NB4 (cell line): ENCODE measurements around the gene PIGQ.

ENCODE experiments used
- DNase-seq: peaks from one replicate; pipeline ENCODE4 v3.0.0; 2010; ENCODE audit warnings: low read depth
- H3K4me3 ChIP-seq: one replicate; pipeline ENCODE4 v1.5.1; 2011; ENCODE audit warnings: mild to moderate bottlenecking, low read depth, low read length, moderate library complexity
- MAX ChIP-seq: IDR thresholded peaks from 2 replicates; pipeline ENCODE4 v1.6.1; 2011; ENCODE audit warnings: low read depth, low read length
- MYC ChIP-seq: IDR thresholded peaks from 2 replicates; pipeline ENCODE4 v1.6.1; 2011; ENCODE audit warnings: low read depth, low read length
- POLR2A ChIP-seq: IDR thresholded peaks from 2 replicates; pipeline ENCODE4 v1.6.1; 2011; ENCODE audit warnings: mild to moderate bottlenecking; ENCODE audit not compliant: insufficient read length; ENCODE audit errors: extremely low read depth
- TF ChIP-seq, protein P1 (sequence below): IDR thresholded peaks from one replicate; pipeline ENCODE4 v1.5.1; 2012; ENCODE audit warnings: low read depth, low read length

PIGQ gene

DNA sequence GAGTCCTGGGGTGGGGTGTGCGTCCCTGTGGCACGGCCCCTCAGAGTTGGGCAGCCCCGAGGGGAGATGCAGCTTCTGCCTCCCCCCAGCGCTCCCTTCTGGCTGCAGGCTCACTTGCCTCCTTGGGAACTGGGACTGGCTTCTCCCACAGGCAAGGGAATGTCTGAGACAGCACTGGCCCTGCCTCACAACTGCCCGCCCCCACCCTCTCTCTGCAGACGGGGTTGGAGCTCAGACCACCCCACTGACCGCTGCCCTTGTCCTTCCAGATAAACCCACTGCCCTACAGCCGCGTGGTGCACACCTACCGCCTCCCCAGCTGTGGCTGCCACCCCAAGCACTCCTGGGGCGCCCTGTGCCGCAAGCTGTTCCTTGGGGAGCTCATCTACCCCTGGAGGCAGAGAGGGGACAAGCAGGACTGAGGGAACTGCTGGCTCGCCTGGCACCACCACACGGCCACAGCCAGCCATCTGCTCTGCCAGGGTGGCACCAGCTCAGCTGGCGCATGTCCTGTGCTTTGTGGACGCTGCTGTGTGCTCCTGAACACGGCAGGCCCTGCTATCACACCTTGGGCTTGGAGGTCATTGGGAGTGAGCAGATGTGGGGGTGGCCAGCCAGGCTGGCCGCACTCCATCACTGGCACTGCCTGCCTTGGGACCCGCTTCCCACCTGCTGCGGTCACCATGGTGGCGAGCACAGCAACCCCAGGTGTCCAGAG is 13.0 kb downstream of the PIGQ start:
- no peak overlapping the region for H3K4me3 ChIP-seq
- TF ChIP-seq, protein P1, sequence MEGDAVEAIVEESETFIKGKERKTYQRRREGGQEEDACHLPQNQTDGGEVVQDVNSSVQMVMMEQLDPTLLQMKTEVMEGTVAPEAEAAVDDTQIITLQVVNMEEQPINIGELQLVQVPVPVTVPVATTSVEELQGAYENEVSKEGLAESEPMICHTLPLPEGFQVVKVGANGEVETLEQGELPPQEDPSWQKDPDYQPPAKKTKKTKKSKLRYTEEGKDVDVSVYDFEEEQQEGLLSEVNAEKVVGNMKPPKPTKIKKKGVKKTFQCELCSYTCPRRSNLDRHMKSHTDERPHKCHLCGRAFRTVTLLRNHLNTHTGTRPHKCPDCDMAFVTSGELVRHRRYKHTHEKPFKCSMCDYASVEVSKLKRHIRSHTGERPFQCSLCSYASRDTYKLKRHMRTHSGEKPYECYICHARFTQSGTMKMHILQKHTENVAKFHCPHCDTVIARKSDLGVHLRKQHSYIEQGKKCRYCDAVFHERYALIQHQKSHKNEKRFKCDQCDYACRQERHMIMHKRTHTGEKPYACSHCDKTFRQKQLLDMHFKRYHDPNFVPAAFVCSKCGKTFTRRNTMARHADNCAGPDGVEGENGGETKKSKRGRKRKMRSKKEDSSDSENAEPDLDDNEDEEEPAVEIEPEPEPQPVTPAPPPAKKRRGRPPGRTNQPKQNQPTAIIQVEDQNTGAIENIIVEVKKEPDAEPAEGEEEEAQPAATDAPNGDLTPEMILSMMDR: no peak
- TF ChIP-seq POLR2A (no peak), MYC (no peak), MAX (no peak)
- no peak for DNase-seq

DNA sequence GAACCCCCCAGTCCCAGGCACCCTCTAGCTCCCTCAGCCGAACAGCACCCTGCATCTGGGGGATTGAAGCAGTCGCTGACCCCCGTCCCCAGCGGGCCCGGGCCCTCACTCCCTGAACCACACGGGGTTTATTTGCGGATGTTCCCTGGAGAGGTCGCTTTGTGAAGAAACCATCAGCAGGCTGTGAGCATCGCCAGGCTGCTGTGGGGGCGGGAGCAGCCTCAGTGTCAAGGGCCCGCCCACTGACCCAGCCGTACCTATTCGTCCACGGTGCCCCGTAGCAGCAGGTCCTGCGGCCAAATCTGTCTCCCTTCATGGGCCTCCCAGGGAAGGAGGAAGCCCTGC is 13.7 kb downstream of the PIGQ start:
- H3K4me3 ChIP-seq: no peak overlapping the region
- peak; percentile 19 for DNase-seq
- TF ChIP-seq, protein P1: no peak
- TF ChIP-seq POLR2A (no peak), MYC (no peak), MAX (no peak)

DNA sequence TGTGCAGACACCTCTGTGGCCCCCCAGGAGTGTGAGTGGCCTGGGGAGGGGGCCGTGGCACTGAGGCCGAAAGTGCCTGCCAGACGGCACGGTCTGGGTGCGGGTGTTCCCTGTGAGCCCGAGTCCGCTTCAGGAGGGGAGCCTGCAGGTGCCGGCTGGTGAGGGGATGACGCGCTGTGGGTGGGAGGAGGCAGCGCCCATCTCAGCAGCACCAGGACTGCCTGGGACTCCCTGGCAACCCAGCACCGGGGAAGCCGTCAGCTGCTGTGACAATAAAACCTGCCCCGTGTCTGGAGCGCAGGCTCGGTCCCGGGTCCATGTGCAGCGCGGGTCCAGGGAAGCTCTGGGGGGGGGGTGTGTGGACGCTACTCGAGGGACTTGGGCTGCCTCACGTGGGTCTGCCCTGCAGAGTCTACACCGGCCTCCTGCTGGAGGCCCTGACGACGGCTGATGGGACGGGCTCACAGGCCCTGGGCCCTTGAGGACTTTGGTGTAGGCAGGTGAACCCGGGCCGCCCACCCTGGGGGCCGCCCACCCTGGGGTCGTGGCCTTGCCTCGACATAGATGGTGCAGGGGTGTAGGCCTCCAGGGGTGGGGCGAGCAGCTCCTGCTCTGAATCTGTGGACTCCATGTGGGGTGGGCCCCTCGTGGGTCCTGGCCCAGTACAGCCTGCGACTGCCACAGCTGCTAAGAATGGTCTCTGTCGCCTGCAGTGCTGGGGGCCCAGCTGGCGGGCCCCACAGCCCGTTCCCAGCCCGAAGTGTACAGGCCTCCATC is 14.2 kb downstream of the PIGQ start:
- no peak overlapping the region for H3K4me3 ChIP-seq

DNA sequence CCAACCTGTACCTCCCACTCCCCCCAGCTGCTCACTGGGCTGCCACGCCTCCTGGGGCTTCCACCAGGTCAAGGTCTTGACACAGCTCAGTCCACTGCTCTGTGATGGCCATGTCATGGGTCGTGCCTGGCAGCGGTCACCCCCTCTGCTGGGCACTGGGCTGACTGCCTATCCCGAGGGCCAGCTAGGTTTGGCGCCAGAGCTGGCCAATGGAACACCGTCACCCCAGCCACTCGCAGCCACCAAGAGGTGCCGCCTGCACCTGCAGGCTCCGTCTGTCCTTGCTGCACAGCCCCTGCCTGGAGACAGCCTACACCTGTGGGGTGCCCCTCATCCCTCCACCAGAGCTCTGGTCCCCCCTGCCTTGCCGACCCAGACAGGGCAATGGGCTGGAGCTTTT is 15.6 kb downstream of the PIGQ start:
- no peak overlapping the region for H3K4me3 ChIP-seq
- TF ChIP-seq, protein P1: no peak
- TF ChIP-seq POLR2A (peak; percentile 14), MYC (no peak), MAX (no peak)
- DNase-seq: no peak

More for the DNA sequence above, 14.2 kb downstream of the PIGQ start:
- TF ChIP-seq MAX (no peak), POLR2A (no peak), MYC (no peak)
- TF ChIP-seq, protein P1: no peak
- DNase-seq: no peak

- TF ChIP-seq POLR2A (no peak), MYC (no peak), MAX (no peak)
- TF ChIP-seq, protein P1: no peak
- DNase-seq: no peak
- H3K4me3 ChIP-seq: no peak overlapping the region
Measured at GRCh38 chr16:586047-586644, 16.4 kb downstream of the PIGQ start.
